CD4-positive, alpha-beta T cell treated with Interferon gamma for 1 hour (primary cell): Measurements from ENCODE around the gene HDAC9.

Source experiments
- DNase-seq: peaks from one replicate; pipeline ENCODE4 v3.0.0-alpha.2; 2020

The HDAC9 gene

GRCh38 chr7:18495412-18496340 lies at the start of gene HDAC9:
Gene HDAC9, plus strand, starts transcription at chr7:18495749. Its CDS starts 554 bp downstream, at chr7:18496303.
- DNase-seq, result peak; percentile 33

GRCh38 chr7:18445916-18446520 lies 49.5 kb upstream of the HDAC9 start:
- DNase-seq, result no peak

- DNase-seq, result no peak
Observed at GRCh38 chr7:18450019-18450418, 45.5 kb upstream of the HDAC9 start.

- DNase-seq, result no peak
Observed at GRCh38 chr7:18455606-18456005, 39.9 kb upstream of the HDAC9 start.

GRCh38 chr7:18457832-18458231 lies 37.7 kb upstream of the HDAC9 start:
- DNase-seq, result no peak

- no peak for DNase-seq
Observed at GRCh38 chr7:18458830-18459229, 36.7 kb upstream of the HDAC9 start.

GRCh38 chr7:18459484-18460245 lies 35.9 kb upstream of the HDAC9 start:
- DNase-seq, result no peak

- DNase-seq, result no peak
Observed at GRCh38 chr7:18461785-18462467, 33.6 kb upstream of the HDAC9 start.

GRCh38 chr7:18464830-18465229 lies 30.7 kb upstream of the HDAC9 start:
- DNase-seq, result no peak

GRCh38 chr7:18467011-18467410 lies 28.5 kb upstream of the HDAC9 start:
- DNase-seq, result no peak

- no peak for DNase-seq
Observed at GRCh38 chr7:18468795-18469194, 26.8 kb upstream of the HDAC9 start.

GRCh38 chr7:18469316-18469715 lies 26.2 kb upstream of the HDAC9 start:
- DNase-seq, result no peak

GRCh38 chr7:18471476-18472160 lies 23.9 kb upstream of the HDAC9 start:
- DNase-seq, result no peak

- DNase-seq, result no peak
Observed at GRCh38 chr7:18472161-18472483, 23.4 kb upstream of the HDAC9 start.

- no peak for DNase-seq
Observed at GRCh38 chr7:18473119-18473518, 22.4 kb upstream of the HDAC9 start.

GRCh38 chr7:18474944-18475343 lies 20.6 kb upstream of the HDAC9 start:
- no peak for DNase-seq

GRCh38 chr7:18475488-18475887 lies 20.1 kb upstream of the HDAC9 start:
- no peak for DNase-seq

- no peak for DNase-seq
Observed at GRCh38 chr7:18481776-18482175, 13.8 kb upstream of the HDAC9 start.

GRCh38 chr7:18488049-18488448 lies 7.5 kb upstream of the HDAC9 start:
- DNase-seq, result no peak

- DNase-seq, result no peak
Observed at GRCh38 chr7:18489624-18490023, 5.9 kb upstream of the HDAC9 start.

- DNase-seq, result no peak
Observed at GRCh38 chr7:18491871-18492270, 3.7 kb upstream of the HDAC9 start.

- no peak for DNase-seq
Observed at GRCh38 chr7:18494406-18494805, 1.1 kb upstream of the HDAC9 start.
